GM12878 (cell line): ENCODE measurements around the gene SLC12A2. TPM values are rescaled to one million over a fixed set of nuclear protein-coding genes. Genes with fewer than 3 reads are reported as not detected.

Experiments
- ATAC-seq: fragments of 200-7000 bp; cut with Tn5 transposase; 3 replicates; pipeline ENCODE4 v1.9.1; 2020; ENCODE audit warnings: mild to moderate bottlenecking, moderate library complexity
- BruUV-seq: library from RNA; stranded (reverse); fragments of 400-500 nt; replicated peaks from 2 replicates; lab custom pipeline; 2021; lab: Mats Ljungman, UMichigan
- CTCF ChIA-PET: fragments of 300-600 bp; sonication (Branson Sonifier 250); formaldehyde crosslinking; extraction: SDS; loops from one replicate; lab custom pipeline; 2021; ENCODE audit warnings: inconsistent platforms; lab: Yijun Ruan, JAX
- POLR2A ChIA-PET: fragments of 350-600 bp; formaldehyde crosslinking; extraction: SDS; loops from one replicate; lab custom pipeline; 2021; ENCODE audit warnings: inconsistent platforms; lab: Charles Lee
- RAD21 ChIA-PET: fragments of 300-600 bp; sonication (Branson Sonifier 250); formaldehyde crosslinking; loops from one replicate; lab custom pipeline; 2023; ENCODE audit warnings: antibody characterized with exemption; ENCODE audit not compliant: unreplicated experiment; lab: Charles Lee
- SMC1A ChIA-PET: fragments of 300-600 bp; sonication (Branson Sonifier 250); formaldehyde crosslinking; loops from one replicate; lab custom pipeline; 2023; ENCODE audit not compliant: unreplicated experiment, uncharacterized antibody; lab: Charles Lee
- DNase-seq: peaks from one replicate; pipeline ENCODE4 v3.0.0-alpha.2; 2011; ENCODE audit warnings: low read depth, low spot score
- FAIRE-seq: peaks from 3 replicates; lab custom pipeline; 2011; peaks lifted over from hg19 to GRCh38; lab: Jason Lieb, UNC
- H2AFZ ChIP-seq: 2 replicates; pipeline ENCODE4 v1.6.0; 2011; ENCODE audit warnings: low read depth, low read length, control low read depth; ENCODE audit not compliant: control insufficient read depth
- H3K27ac ChIP-seq: 2 replicates; pipeline ENCODE4 v1.5.1; 2011; ENCODE audit warnings: control low read depth; ENCODE audit not compliant: control insufficient read depth, insufficient read depth
- H3K27me3 ChIP-seq, 2 experiments: replicated peaks in 1 of 2; 2 replicates each; pipeline versions ENCODE4 v1.6.0 to v1.6.1; 2011; ENCODE audit warnings: low read length in 1 of 2; ENCODE audit not compliant: control insufficient read depth in 2 of 2, insufficient read depth in 2 of 2
- H3K36me3 ChIP-seq, 2 experiments: 2 replicates each; pipeline ENCODE4 v1.5.1; 2011; ENCODE audit warnings: low read length in 1 of 2; ENCODE audit not compliant: control insufficient read depth in 2 of 2, insufficient read depth in 2 of 2
- H3K4me1 ChIP-seq: 2 replicates; pipeline ENCODE4 v1.6.1; 2011; ENCODE audit warnings: mild to moderate bottlenecking, low read length, moderate library complexity, mixed read lengths; ENCODE audit not compliant: control insufficient read depth, insufficient read depth
- H3K4me2 ChIP-seq: 2 replicates; pipeline ENCODE4 v1.6.0; 2011; ENCODE audit warnings: control low read depth; ENCODE audit not compliant: control insufficient read depth, insufficient read depth
- H3K4me3 ChIP-seq: fragments of 200-600 bp; sonication (generic); 2 replicates; pipeline ENCODE4 v1.5.1; 2016
- H3K79me2 ChIP-seq: 2 replicates; pipeline ENCODE4 v1.6.0; 2011; ENCODE audit warnings: low read length; ENCODE audit not compliant: control insufficient read depth, insufficient read depth
- H3K9ac ChIP-seq: 2 replicates; pipeline ENCODE4 v1.8.0; 2011; ENCODE audit warnings: low read length, control low read depth, mixed read lengths; ENCODE audit not compliant: control insufficient read depth, insufficient read depth
- H3K9me3 ChIP-seq: replicated peaks from 3 replicates; pipeline ENCODE4 v1.5.1; 2011; ENCODE audit warnings: mild to moderate bottlenecking, low read length; ENCODE audit not compliant: control insufficient read depth, insufficient read depth
- H4K20me1 ChIP-seq: 2 replicates; pipeline ENCODE4 v1.6.0; 2011; ENCODE audit not compliant: control insufficient read depth, insufficient read depth
- E2F8 ChIP-seq: fragments of 450-650 bp; IDR thresholded peaks from 2 replicates; pipeline ENCODE4 v1.6.1; 2018; ENCODE audit warnings: mild to moderate bottlenecking, low read depth, moderate library complexity; ENCODE audit not compliant: partially characterized antibody
- GATAD2B ChIP-seq: fragments of 450-650 bp; conservative IDR thresholded peaks from 2 replicates; pipeline ENCODE4 v1.6.1; 2017; ENCODE audit warnings: low read depth, mild to moderate bottlenecking, moderate library complexity
- MAX ChIP-seq: IDR thresholded peaks from 2 replicates; pipeline ENCODE4 v1.6.1; 2012; ENCODE audit warnings: low read depth, low read length, improper control_type of control experiment
- MXI1 ChIP-seq: fragments of 150-350 bp; IDR thresholded peaks from 2 replicates; pipeline ENCODE4 v1.6.1; 2011; ENCODE audit warnings: low read depth, mild to moderate bottlenecking, inconsistent platforms, low read length, improper control_type of control experiment
- NFYB ChIP-seq: IDR thresholded peaks from 2 replicates; pipeline ENCODE4 v1.6.1; 2011; ENCODE audit warnings: low read depth, mild to moderate bottlenecking, low read length, improper control_type of control experiment, moderate library complexity; ENCODE audit not compliant: insufficient read depth
- POLR2AphosphoS5 ChIP-seq: IDR thresholded peaks from 2 replicates; pipeline ENCODE4 v1.6.1; 2011; ENCODE audit warnings: mild to moderate bottlenecking, low read length, inconsistent platforms
- SMC3 ChIP-seq: IDR thresholded peaks from 2 replicates; pipeline ENCODE4 v1.6.1; 2011; ENCODE audit warnings: low read length, improper control_type of control experiment, borderline replicate concordance
- SUPT20H ChIP-seq: IDR thresholded peaks from 2 replicates; pipeline ENCODE4 v1.6.1; 2011; ENCODE audit warnings: low read depth, mild to moderate bottlenecking, low read length, moderate library complexity, borderline replicate concordance; ENCODE audit not compliant: control insufficient read depth
- ZNF384 ChIP-seq: IDR thresholded peaks from 2 replicates; pipeline ENCODE4 v1.6.1; 2012; ENCODE audit warnings: low read depth, mild to moderate bottlenecking, low read length, improper control_type of control experiment, borderline replicate concordance
- WGBS: methylation state at CpG from one replicate; pipeline ENCODE4 v1.1.6; 2016; ENCODE audit warnings: low lambda C conversion rate; ENCODE audit not compliant: insufficient replicate concordance, insufficient coverage; ENCODE audit errors: missing lambda C conversion rate; 5-methylcytosine and 5-hydroxymethylcytosine counted together
- in situ Hi-C: fragments of 300-500 bp; cut with MboI; formaldehyde crosslinking; loops from 9 replicates; pipeline ENCODE4 v1.14.3; 2018; ENCODE audit warnings: mixed read lengths
- intact Hi-C: fragments of 100-400 bp; cut with micrococcal nuclease; formaldehyde crosslinking; loops from one replicate; pipeline ENCODE4 v1.14.2; 2022; ENCODE audit not compliant: unreplicated experiment
- polyA plus RNA-seq, 11 experiments: library from polyadenylated mRNA; depleted of rRNA in 4 of 11; unstranded in 6 of 11; stranded (reverse) in 5 of 11; fragments of >200 nt; fragmentation: Nextera tagmentation in 4 of 11; fragmentation: Illumina TruSeq in 1 of 11; extraction: Ambion mirVana in 4 of 11; extraction: Trizol in 1 of 11; gene quantifications; 1 replicate in 1 of 11; 2 replicates in 10 of 11; pipeline versions ENCODE4 v1.2.1 to v1.2.3, GENCODE V29; 2011 to 2016; ENCODE audit warnings: inconsistent platforms in 2 of 11, missing spikeins in 2 of 11, low read depth in 1 of 11
- total RNA-seq, 4 experiments: library from RNA; depleted of rRNA in 3 of 4; stranded (reverse); fragments of >200 nt in 3 of 4; fragmentation: Illumina TruSeq in 1 of 4; extraction: Trizol in 1 of 4; gene quantifications; 2 replicates each; pipeline versions ENCODE4 v1.2.1 to v1.2.3, GENCODE V29; 2013 to 2021

The SLC12A2 gene
- total and polyA plus RNA-seq, 10 of the 15 experiments (the other 5 are each of a cell fraction or from before 2014, with no cell fraction given): 5.1 to 21.8 (median 10.5) TPM

GRCh38 chr5:128213340-128213739, 129.8 kb downstream of the SLC12A2 start (continued):
- TF ChIP-seq E2F8 (no peak), MXI1 (no peak), SMC3 (peak; percentile 80)

GRCh38 chr5:128213833-128214232, 130.3 kb downstream of the SLC12A2 start:
- Histone ChIP-seq H3K9me3 (no peaks in the 10 kb centered on the region), H3K27me3 (no peaks in the 10 kb centered on the region), H3K4me1 (no peaks in the 10 kb centered on the region), H3K27ac (no peak overlapping the region), H3K36me3 (no peaks in the 10 kb centered on the region), H3K9ac (no peak overlapping the region), H3K4me3 (no peak overlapping the region), H4K20me1 (no peaks in the 10 kb centered on the region), H2AFZ (no peak overlapping the region), H3K79me2 (no peaks in the 10 kb centered on the region), H3K4me2 (no peak overlapping the region)
- no TSS peak for BruUV-seq
- 15% methylated on average over 5 of the region's 5 CpGs for WGBS
- FAIRE-seq: no peak
- no peak for TF ChIP-seq SUPT20H
- no peak for TF ChIP-seq GATAD2B
- no peak for TF ChIP-seq NFYB
- no peak for TF ChIP-seq POLR2AphosphoS5
- TF ChIP-seq MAX: no peak
- no peak for TF ChIP-seq ZNF384
- DNase-seq: no peak
- RAD21 ChIA-PET: interaction anchor here (0.7 to 2.1 kb wide), 7 partner anchors 13 to 651 kb away, joined by 3 to 34 read pairs (median 3); no protein-coding TSS in a partner anchor
- POLR2A ChIA-PET: interaction anchor here (1.2 kb wide), 1 partner anchor 285 kb away, joined by 4 read pairs; no protein-coding TSS in a partner anchor
- CTCF ChIA-PET: interaction anchor here (0.6 to 4.4 kb wide), 14 partner anchors 9 to 1554 kb away, joined by 3 to 51 read pairs (median 3); no protein-coding TSS in a partner anchor
- SMC1A ChIA-PET: interaction anchor here (1.0 to 7.0 kb wide), 10 partner anchors 14 to 630 kb away, joined by 3 to 82 read pairs (median 4); no protein-coding TSS in a partner anchor
- intact Hi-C loops (loop anchor here (1.0 to 5.0 kb wide), 5 partner anchors 285 to 1553 kb away; no protein-coding TSS in a partner anchor), in situ Hi-C loops (loop anchor here (5.0 to 25.0 kb wide), 4 partner anchors 278 to 1548 kb away; no protein-coding TSS in a partner anchor)
- no peak for ATAC-seq
